AG09319 (cell line): ENCODE measurements around the gene NKX6-2.

Source experiments
- DNase-seq: peaks from one replicate; pipeline ENCODE4 v3.0.0-alpha.2; 2010; ENCODE audit warnings: low read depth; ENCODE audit errors: extremely low read depth
- CTCF ChIP-seq: IDR thresholded peaks from 2 replicates; pipeline ENCODE4 v1.5.1; 2011; ENCODE audit warnings: low read depth, mild to moderate bottlenecking, inconsistent platforms, low read length, moderate library complexity

The NKX6-2 gene

GRCh38 chr10:132787495-132788179 lies 1.7 kb upstream of the NKX6-2 start:
- no peak for TF ChIP-seq CTCF

GRCh38 chr10:132786884-132787494 lies 1.0 kb upstream of the NKX6-2 start:
- DNase-seq: no peak
- no peak for TF ChIP-seq CTCF

More at GRCh38 chr10:132787495-132788179, 1.7 kb upstream of the NKX6-2 start:
- no peak for DNase-seq

- no peak for TF ChIP-seq CTCF
- DNase-seq: no peak
These were observed 533 bp upstream of the NKX6-2 start for GRCh38 chr10:132786476-132786883.

- DNase-seq: no peak
- no peak for TF ChIP-seq CTCF
These were observed 853 bp downstream of the NKX6-2 start for GRCh38 chr10:132784866-132785722.

GRCh38 chr10:132783940-132784865 lies 1.7 kb downstream of the NKX6-2 start:
- DNase-seq: no peak
- TF ChIP-seq CTCF: no peak

- DNase-seq: no peak
- TF ChIP-seq CTCF: no peak
These were observed 2.6 kb downstream of the NKX6-2 start for GRCh38 chr10:132783165-132783939.
